Upper lobe of left lung (tissue), 6 donors: ENCODE measurements around the gene TLE3. TPM values are rescaled to one million over a fixed set of nuclear protein-coding genes. Genes with fewer than 3 reads are reported as not detected.
A peak's percentile ranks its signal among the peaks of the same experiment; 100 is the strongest.

Experiments
- ATAC-seq, 2 donors: fragments of 200-7000 bp; cut with Tn5 transposase; one replicate each; pipeline ENCODE4 v1.9.1; 2022; ENCODE audit warnings: mild to moderate bottlenecking in 2 of 2, moderate library complexity in 2 of 2; ENCODE audit not compliant: low FRiP score in 2 of 2
- DNase-seq, 2 donors: peaks; one replicate each; pipeline ENCODE4 v3.0.0-alpha.2; 2019 to 2020
- H3K27ac ChIP-seq, 4 donors: fragments of 200-600 bp; sonication (generic); one replicate each; pipeline ENCODE4 v1.5.1; 2016 to 2019
- H3K27me3 ChIP-seq, 4 donors: fragments of 200-600 bp; sonication (generic); one replicate each; pipeline ENCODE4 v1.5.1; 2017 to 2019
- H3K36me3 ChIP-seq, 4 donors: fragments of 200-600 bp; sonication (generic); one replicate each; pipeline ENCODE4 v1.5.1; 2016 to 2019
- H3K4me1 ChIP-seq, 4 donors: fragments of 200-600 bp; sonication (generic); one replicate each; pipeline ENCODE4 v1.5.1; 2018 to 2019
- H3K4me3 ChIP-seq, 4 donors: fragments of 200-600 bp; sonication (generic); one replicate each; pipeline ENCODE4 v1.5.1; 2017 to 2019; ENCODE audit warnings: mild to moderate bottlenecking in 2 of 4, moderate library complexity in 1 of 4
- H3K9me3 ChIP-seq, 4 donors: fragments of 200-600 bp; sonication (generic); one replicate each; pipeline ENCODE4 v1.5.1; 2018 to 2019
- EP300 ChIP-seq, 4 donors: sonication (generic); formaldehyde crosslinking; IDR thresholded peaks; one replicate each; pipeline ENCODE4 v1.5.1; 2017; ENCODE audit warnings: antibody characterized with exemption in 4 of 4, control low read depth in 2 of 4
- POLR2A ChIP-seq, 4 donors: fragments of 450-650 bp; IDR thresholded peaks; one replicate each; pipeline ENCODE4 v1.5.1; 2016 to 2017; ENCODE audit warnings: antibody characterized with exemption in 4 of 4, mild to moderate bottlenecking in 2 of 4
- POLR2AphosphoS5 ChIP-seq, 2 donors: sonication (generic); formaldehyde crosslinking; IDR thresholded peaks; one replicate each; pipeline ENCODE4 v1.5.1; 2017; ENCODE audit warnings: antibody characterized with exemption in 2 of 2
- WGBS, 2 donors: methylation state at CpG; one replicate each; pipeline ENCODE4 v1.1.5; 2017 to 2018; 5-methylcytosine and 5-hydroxymethylcytosine counted together
- total RNA-seq, 6 donors: library from RNA; depleted of rRNA in 4 of 6; stranded (reverse); fragments of >200 nt in 4 of 6; gene quantifications; one replicate each; pipeline versions ENCODE4 v1.1.0 to v1.2.1, GENCODE V29; 2016 to 2021
- TF ChIP-seq, protein P1 (sequence below), 6 experiments: fragments of 450-650 bp in 4 of 6; fragments of 200-600 bp in 2 of 6; sonication (generic) in 2 of 6; IDR thresholded peaks; one replicate each; pipeline ENCODE4 v1.5.1; 2016 to 2019; ENCODE audit warnings: antibody characterized with exemption in 6 of 6
- donor health status: DM: no; HTN: no; CAD: no; lungs with moderate emphysema.
- donor health status: DM: no; HTN: yes; CAD: no; lungs with severe emphysema.

TLE3 gene
- total RNA-seq, 6 donors from 2014 or later, result 52.2 to 140 (median 80.6) TPM

DNA sequence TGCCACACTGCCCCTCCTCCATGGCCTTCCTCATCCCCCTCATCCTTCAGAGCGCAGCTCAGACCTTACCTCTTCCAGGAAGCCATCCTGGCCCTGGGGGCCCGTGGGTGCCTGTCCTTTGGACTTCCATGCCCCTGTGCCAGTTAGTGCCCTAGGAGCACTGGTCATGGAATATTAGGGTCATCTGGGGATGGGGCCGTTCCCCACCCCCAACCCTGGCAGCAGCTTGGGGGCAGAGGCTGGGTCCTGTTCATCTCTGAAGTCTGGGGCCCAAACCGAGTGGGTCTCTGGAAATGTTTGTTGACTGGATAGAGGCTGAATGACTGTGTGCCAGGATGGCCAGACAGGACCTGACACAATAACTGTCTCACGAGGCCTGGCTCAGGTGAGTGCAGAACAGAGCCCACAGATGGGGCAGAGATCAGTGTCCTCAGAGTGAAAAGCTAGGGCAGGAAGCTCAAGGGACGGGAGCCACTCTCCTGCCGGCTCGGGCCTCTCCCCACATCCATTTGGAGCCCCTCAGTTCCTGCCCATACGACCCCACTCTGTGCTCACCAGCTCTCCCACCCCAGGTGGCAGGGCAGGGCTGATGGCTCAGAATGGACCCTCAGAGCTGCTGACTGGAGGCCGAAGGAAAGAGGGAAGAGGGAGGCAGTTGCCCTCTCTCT lies 62.5 kb downstream of the TLE3 start:
- ATAC-seq (no peak), DNase-seq (no peak)
- TF ChIP-seq EP300 (IDR thresholded peaks at IDR 0.05) (no peak), POLR2AphosphoS5 (IDR thresholded peaks at IDR 0.05) (no peak), POLR2A (IDR thresholded peaks at IDR 0.05) (no peak)
- TF ChIP-seq, protein P1, sequence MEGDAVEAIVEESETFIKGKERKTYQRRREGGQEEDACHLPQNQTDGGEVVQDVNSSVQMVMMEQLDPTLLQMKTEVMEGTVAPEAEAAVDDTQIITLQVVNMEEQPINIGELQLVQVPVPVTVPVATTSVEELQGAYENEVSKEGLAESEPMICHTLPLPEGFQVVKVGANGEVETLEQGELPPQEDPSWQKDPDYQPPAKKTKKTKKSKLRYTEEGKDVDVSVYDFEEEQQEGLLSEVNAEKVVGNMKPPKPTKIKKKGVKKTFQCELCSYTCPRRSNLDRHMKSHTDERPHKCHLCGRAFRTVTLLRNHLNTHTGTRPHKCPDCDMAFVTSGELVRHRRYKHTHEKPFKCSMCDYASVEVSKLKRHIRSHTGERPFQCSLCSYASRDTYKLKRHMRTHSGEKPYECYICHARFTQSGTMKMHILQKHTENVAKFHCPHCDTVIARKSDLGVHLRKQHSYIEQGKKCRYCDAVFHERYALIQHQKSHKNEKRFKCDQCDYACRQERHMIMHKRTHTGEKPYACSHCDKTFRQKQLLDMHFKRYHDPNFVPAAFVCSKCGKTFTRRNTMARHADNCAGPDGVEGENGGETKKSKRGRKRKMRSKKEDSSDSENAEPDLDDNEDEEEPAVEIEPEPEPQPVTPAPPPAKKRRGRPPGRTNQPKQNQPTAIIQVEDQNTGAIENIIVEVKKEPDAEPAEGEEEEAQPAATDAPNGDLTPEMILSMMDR (IDR thresholded peaks at IDR 0.05), result no peak
- H3K4me1 ChIP-seq, result peaks cover 0 to 7% (median 1%) of the 10 kb centered on the region in 4 donors
- no peaks in the 10 kb centered on the region for H3K9me3 ChIP-seq
- H3K27ac ChIP-seq, result no peak overlapping the region
- H3K27me3 ChIP-seq, result no peaks in the 10 kb centered on the region
- H3K4me3 ChIP-seq, result no peak overlapping the region
- 85 to 88% methylated on average over 8 to 10 of the region's 10 CpGs for WGBS, 2 donors
- H3K36me3 ChIP-seq, result no peaks in the 10 kb centered on the region

DNA sequence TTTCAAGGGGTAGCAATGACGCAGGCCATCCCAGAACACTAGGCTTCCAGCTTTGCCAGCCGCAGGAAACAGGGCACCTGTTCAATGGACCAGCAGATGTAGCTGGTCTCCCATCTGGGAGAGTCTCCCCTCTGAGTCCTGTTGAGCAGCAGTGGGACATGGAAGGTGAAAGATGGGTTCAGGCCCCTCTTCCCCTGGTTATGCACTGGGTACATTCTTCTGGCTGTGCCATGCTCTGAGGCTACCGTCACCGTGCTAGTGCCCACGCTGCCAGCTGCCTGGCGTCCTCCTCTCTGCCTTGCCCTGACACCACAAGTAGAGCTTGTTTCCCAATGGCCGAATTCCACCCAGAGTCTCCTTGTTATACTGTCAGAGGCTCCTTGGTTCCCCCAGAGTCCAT lies 63.1 kb downstream of the TLE3 start:
- H3K4me3 ChIP-seq, result no peak overlapping the region
- 94 to 99% methylated on average over 6 to 7 of the region's 7 CpGs for WGBS, 2 donors
- TF ChIP-seq EP300 (IDR thresholded peaks at IDR 0.05) (no peak), POLR2AphosphoS5 (IDR thresholded peaks at IDR 0.05) (no peak), POLR2A (IDR thresholded peaks at IDR 0.05) (no peak)
- TF ChIP-seq, protein P1 (IDR thresholded peaks at IDR 0.05), result no peak
- no peaks in the 10 kb centered on the region for H3K36me3 ChIP-seq
- DNase-seq, result no peak
- H3K27ac ChIP-seq, result no peak overlapping the region
- H3K4me1 ChIP-seq, result peaks cover 0 to 7% (median 1%) of the 10 kb centered on the region in 4 donors
- ATAC-seq, result no peak
- H3K9me3 ChIP-seq, result no peaks in the 10 kb centered on the region
- no peaks in the 10 kb centered on the region for H3K27me3 ChIP-seq

DNA sequence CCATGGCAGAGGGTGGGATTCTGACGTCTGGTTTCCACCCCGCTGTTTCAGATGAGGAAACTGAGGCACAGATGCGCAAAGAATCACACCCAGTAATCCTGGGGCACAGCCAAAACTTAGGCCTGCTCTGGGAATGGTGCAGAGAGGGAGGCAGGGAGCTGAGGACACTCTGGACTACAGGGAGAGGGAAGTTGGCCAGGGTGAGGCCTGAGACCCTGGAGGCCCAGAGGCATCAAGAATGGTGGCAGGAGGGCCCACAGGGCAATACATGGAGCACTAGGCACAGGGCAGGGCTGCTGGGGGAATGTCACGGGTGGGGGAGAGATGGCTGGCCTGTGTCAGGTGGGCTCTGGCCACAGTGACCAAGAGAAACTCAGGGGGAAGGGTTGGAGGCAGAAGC lies 63.6 kb downstream of the TLE3 start:
- Histone ChIP-seq H3K27me3 (no peaks in the 10 kb centered on the region), H3K4me3 (no peak overlapping the region), H3K36me3 (no peaks in the 10 kb centered on the region), H3K9me3 (no peaks in the 10 kb centered on the region), H3K27ac (no peak overlapping the region), H3K4me1 (peaks cover 0 to 7% (median 1%) of the 10 kb centered on the region in 4 donors)
- no peak for ATAC-seq
- WGBS, 2 donors, result 89 to 100% methylated on average over 1 to 4 of the region's 4 CpGs
- no peak for DNase-seq
- TF ChIP-seq, protein P1 (IDR thresholded peaks at IDR 0.05), result no peak
- TF ChIP-seq POLR2AphosphoS5 (IDR thresholded peaks at IDR 0.05) (no peak), POLR2A (IDR thresholded peaks at IDR 0.05) (no peak), EP300 (IDR thresholded peaks at IDR 0.05) (no peak)

DNA sequence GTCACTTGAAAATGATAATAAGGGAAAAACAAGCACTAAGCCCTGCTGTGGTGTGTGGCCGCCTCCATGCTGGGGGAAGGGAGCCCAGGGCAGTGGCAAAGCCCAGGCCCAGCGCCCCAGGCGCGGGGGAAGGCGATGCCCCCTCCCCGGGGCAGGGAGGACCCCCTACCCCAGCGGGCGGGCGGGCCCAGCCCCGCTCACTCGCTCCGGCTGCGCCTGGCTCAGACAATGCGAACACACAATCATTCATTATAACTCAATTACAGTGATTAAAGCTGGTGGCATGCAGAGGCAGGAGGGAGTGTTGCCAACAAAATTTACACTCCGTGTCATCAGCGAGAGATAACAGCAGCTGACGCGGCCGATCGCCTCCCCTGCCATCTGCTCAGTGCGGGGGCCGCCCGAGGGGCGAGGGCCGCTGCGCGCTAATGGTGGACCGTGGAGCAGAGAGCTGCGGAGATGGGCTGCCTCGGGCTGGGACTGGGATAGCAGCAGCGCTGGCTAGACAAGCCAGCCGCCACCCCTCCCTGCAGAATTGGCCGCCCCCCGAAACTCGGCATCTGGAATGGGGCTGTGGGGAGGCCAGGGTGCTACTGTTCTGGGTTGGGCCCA lies 64.1 kb downstream of the TLE3 start:
- Histone ChIP-seq H3K36me3 (no peaks in the 10 kb centered on the region), H3K27ac (no peak overlapping the region), H3K9me3 (no peaks in the 10 kb centered on the region), H3K27me3 (no peaks in the 10 kb centered on the region), H3K4me1 (peaks cover 0 to 7% (median 1%) of the 10 kb centered on the region in 4 donors), H3K4me3 (no peak overlapping the region)
- no peak for TF ChIP-seq POLR2A (IDR thresholded peaks at IDR 0.05)
- TF ChIP-seq EP300 (IDR thresholded peaks at IDR 0.05), result no peak
- no peak for TF ChIP-seq POLR2AphosphoS5 (IDR thresholded peaks at IDR 0.05)
- TF ChIP-seq, protein P1 (IDR thresholded peaks at IDR 0.05), result no peak
- WGBS, 2 donors, result 48 to 72% methylated on average over 30 to 35 of the region's 35 CpGs
- DNase-seq (peak in 1 of 2 donors; percentile 83), ATAC-seq (peak in 1 of 2 donors; percentile 55)
